HepG2 (cell line): ENCODE results near the gene SLC16A3. TPM values are rescaled to one million over a fixed set of nuclear protein-coding genes. Genes with fewer than 3 reads are reported as not detected.

Experiments
- AKAP8 ChIP-seq: sonication (generic); formaldehyde crosslinking; IDR thresholded peaks from 2 replicates; pipeline ENCODE4 v1.5.1; 2020; ENCODE audit warnings: mild to moderate bottlenecking, missing genetic modification reagents
- RAD51 ChIP-seq: fragments of 450-650 bp; IDR thresholded peaks from 2 replicates; pipeline ENCODE4 v1.6.1; 2016; ENCODE audit warnings: borderline replicate concordance
- SAFB2 ChIP-seq: sonication (generic); formaldehyde crosslinking; IDR thresholded peaks from 2 replicates; pipeline ENCODE4 v1.5.1; 2020; ENCODE audit warnings: missing genetic modification reagents, low read depth, mild to moderate bottlenecking, borderline replicate concordance
- ZFP82 ChIP-seq: sonication (generic); formaldehyde crosslinking; IDR thresholded peaks from 2 replicates; pipeline ENCODE4 v1.5.1; 2020; ENCODE audit warnings: mild to moderate bottlenecking, missing genetic modification reagents, borderline replicate concordance
- ZFYVE20 ChIP-seq: sonication (generic); formaldehyde crosslinking; IDR thresholded peaks from 2 replicates; pipeline ENCODE4 v1.8.0; 2023; ENCODE audit warnings: low read depth, mild to moderate bottlenecking, moderate library complexity, missing genetic modification reagents, borderline replicate concordance
- ZKSCAN5 ChIP-seq: sonication (generic); formaldehyde crosslinking; IDR thresholded peaks from 2 replicates; pipeline ENCODE4 v1.5.1; 2020; ENCODE audit warnings: mild to moderate bottlenecking, missing genetic modification reagents
- ZNF326 ChIP-seq: sonication (generic); formaldehyde crosslinking; IDR thresholded peaks from 2 replicates; pipeline ENCODE4 v1.4.0; 2020; ENCODE audit warnings: missing genetic modification reagents, borderline replicate concordance
- ZNF335 ChIP-seq: sonication (generic); formaldehyde crosslinking; IDR thresholded peaks from 2 replicates; pipeline ENCODE4 v1.4.0; 2020; ENCODE audit warnings: missing genetic modification reagents
- ZNF446 ChIP-seq: sonication (generic); formaldehyde crosslinking; IDR thresholded peaks from 2 replicates; pipeline ENCODE4 v1.5.0; 2020; ENCODE audit warnings: mild to moderate bottlenecking, missing genetic modification reagents
- ZNF562 ChIP-seq: sonication (generic); formaldehyde crosslinking; IDR thresholded peaks from 2 replicates; pipeline ENCODE4 v1.8.0; 2022; ENCODE audit warnings: missing genetic modification reagents, borderline replicate concordance
- ZNF660 ChIP-seq: sonication (generic); formaldehyde crosslinking; IDR thresholded peaks from 2 replicates; pipeline ENCODE4 v1.5.1; 2020; ENCODE audit warnings: mild to moderate bottlenecking, low read depth, missing genetic modification reagents, borderline replicate concordance
- ZNF713 ChIP-seq: sonication (generic); formaldehyde crosslinking; IDR thresholded peaks from 2 replicates; pipeline ENCODE4 v1.4.0; 2020; ENCODE audit warnings: mild to moderate bottlenecking, missing genetic modification reagents
- ZZZ3 ChIP-seq: sonication (generic); formaldehyde crosslinking; IDR thresholded peaks from 2 replicates; pipeline ENCODE4 v1.4.0; 2020; ENCODE audit warnings: missing genetic modification reagents, mild to moderate bottlenecking, borderline replicate concordance
- polyA plus RNA-seq, 8 experiments: library from polyadenylated mRNA; depleted of rRNA in 3 of 8; stranded (reverse) in 7 of 8; unstranded in 1 of 8; fragments of >200 nt; fragmentation: Illumina TruSeq in 4 of 8; extraction: Trizol in 4 of 8; gene quantifications; 2 replicates each; pipeline versions ENCODE4 v1.2.1 to v1.2.3, GENCODE V29; 2011 to 2016; ENCODE audit warnings: low read depth in 4 of 8, missing spikeins in 1 of 8, mixed read lengths in 1 of 8; ENCODE audit not compliant: insufficient read depth in 1 of 8
- total RNA-seq, 5 experiments: library from RNA; depleted of rRNA; stranded (reverse); fragments of >200 nt; fragmentation: Illumina TruSeq; extraction: Trizol; gene quantifications; 2 replicates each; pipeline ENCODE4 v1.2.3, GENCODE V29; 2016; ENCODE audit warnings: low read depth in 1 of 5
- TF ChIP-seq, protein P1 (sequence below): sonication (generic); formaldehyde crosslinking; IDR thresholded peaks from 2 replicates; pipeline ENCODE4 v1.4.0; 2020; ENCODE audit warnings: mild to moderate bottlenecking, missing genetic modification reagents
- TF ChIP-seq, protein P2 (sequence below): sonication (generic); formaldehyde crosslinking; IDR thresholded peaks from 2 replicates; pipeline ENCODE4 v1.4.0; 2020; ENCODE audit warnings: missing genetic modification reagents, borderline replicate concordance
- TF ChIP-seq, protein P3 (sequence below): sonication (generic); formaldehyde crosslinking; IDR thresholded peaks from 2 replicates; pipeline ENCODE4 v1.5.0; 2020; ENCODE audit warnings: missing genetic modification reagents, mild to moderate bottlenecking, borderline replicate concordance

Gene SLC16A3
- total and polyA plus RNA-seq, 2 of the 13 experiments (the other 11 are each of a cell fraction or from before 2014, with no cell fraction given), result 242 to 349 TPM

DNA sequence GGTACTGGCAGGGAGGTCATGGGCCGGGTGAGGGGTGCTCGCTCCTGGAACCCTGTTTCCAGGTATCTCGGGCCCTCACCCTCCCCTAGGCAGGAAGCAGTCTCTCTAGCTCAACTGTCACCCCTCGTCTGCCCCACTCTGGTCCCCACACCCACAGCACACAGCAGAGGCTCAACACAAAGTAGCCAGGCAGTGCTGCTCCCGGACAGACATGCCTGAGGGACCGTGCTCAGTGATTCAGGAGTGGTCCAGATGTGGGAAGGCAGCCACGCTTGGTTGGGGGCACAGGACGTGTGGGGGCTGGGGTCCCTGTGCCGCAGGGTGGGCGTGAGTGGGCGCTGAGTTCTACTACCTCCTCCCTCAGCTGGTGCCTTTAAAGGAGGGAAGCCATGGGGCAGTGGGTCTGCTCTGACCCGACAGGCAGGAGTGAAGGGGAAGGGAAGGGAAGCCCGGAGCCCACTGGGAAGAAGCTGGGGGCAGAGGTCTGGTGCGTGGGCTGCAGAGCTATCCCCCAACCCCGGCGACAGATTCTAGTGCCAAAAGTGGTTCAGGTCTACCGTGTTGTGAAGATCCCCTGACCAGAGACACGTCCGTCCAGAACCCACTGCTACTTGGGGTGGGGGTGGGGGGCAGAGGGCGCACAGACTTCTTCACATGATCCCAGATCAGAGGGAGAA is 11.8 kb downstream of the SLC16A3 start (continued):
- TF ChIP-seq, protein P1, sequence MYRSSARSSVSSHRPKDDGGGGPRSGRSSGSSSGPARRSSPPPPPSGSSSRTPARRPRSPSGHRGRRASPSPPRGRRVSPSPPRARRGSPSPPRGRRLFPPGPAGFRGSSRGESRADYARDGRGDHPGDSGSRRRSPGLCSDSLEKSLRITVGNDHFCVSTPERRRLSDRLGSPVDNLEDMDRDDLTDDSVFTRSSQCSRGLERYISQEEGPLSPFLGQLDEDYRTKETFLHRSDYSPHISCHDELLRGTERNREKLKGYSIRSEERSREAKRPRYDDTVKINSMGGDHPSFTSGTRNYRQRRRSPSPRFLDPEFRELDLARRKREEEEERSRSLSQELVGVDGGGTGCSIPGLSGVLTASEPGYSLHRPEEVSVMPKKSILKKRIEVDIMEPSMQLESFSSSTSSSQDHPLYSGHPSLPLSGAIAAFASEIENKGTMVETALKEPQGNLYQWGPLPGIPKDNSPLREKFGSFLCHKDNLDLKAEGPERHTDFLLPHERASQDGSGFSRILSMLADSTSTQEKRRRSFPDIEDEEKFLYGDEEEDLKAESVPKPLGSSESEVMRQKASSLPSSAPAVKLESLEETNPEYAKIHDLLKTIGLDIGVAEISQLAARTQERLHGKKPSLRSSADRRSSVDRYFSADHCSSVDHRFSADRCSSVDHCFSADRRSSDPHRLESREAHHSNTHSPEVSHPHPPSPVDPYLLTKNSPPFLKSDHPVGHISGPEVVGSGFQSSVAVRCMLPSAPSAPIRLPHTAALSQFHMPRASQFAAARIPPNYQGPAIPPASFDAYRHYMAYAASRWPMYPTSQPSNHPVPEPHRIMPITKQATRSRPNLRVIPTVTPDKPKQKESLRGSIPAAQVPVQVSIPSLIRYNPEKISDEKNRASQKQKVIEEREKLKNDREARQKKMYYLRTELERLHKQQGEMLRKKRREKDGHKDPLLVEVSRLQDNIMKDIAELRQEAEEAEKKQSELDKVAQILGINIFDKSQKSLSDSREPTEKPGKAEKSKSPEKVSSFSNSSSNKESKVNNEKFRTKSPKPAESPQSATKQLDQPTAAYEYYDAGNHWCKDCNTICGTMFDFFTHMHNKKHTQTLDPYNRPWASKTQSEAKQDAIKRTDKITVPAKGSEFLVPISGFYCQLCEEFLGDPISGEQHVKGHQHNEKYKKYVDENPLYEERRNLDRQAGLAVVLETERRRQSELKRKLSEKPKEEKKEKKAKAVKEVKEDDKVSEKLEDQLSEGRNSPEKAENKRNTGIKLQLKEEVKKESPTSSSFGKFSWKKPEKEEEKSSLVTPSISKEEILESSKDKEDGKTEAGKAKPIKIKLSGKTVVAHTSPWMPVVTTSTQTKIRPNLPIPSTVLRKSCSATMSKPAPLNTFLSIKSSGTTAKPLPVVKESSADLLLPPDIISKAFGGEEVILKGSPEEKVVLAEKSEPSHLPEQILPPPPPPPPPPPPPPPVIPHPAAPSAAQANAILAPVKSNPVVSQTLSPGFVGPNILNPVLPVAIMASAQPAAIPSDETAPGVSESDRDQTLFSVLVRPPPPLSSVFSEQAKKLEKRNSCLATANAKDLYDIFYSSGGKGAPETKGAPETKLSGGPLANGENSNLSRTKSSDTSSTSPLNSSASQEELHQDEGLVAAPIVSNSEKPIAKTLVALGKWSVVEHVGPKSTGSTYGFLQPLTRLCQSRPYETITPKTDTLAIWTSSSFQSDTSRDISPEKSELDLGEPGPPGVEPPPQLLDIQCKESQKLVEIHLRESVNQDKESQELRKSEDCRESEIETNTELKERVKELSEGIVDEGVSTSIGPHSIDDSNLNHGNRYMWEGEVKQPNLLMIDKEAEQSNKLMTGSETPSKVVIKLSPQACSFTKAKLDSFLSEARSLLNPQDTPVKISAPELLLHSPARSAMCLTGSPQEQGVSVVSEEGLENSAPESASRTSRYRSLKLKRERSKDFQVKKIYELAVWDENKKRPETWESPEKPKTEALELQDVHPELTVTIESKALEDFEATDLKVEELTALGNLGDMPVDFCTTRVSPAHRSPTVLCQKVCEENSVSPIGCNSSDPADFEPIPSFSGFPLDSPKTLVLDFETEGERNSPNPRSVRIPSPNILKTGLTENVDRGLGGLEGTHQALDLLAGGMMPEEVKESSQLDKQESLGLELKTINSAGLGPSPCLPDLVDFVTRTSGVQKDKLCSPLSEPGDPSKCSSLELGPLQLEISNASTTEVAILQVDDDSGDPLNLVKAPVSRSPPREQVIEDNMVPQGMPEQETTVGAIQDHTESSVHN (CRISPR knock-in tag), result peak; percentile 39
- peak; percentile 66 for TF ChIP-seq ZKSCAN5
- TF ChIP-seq RAD51, result no peak
- peak; percentile 82; the same call in 1 of the 2 replicates for TF ChIP-seq ZNF713 (CRISPR knock-in tag)
- peak; percentile 6; the same call in 1 of the 2 replicates for TF ChIP-seq ZNF660 (CRISPR knock-in tag)
- peak; percentile 97; the same call in 1 of the 2 replicates for TF ChIP-seq ZNF326
- TF ChIP-seq, protein P2, sequence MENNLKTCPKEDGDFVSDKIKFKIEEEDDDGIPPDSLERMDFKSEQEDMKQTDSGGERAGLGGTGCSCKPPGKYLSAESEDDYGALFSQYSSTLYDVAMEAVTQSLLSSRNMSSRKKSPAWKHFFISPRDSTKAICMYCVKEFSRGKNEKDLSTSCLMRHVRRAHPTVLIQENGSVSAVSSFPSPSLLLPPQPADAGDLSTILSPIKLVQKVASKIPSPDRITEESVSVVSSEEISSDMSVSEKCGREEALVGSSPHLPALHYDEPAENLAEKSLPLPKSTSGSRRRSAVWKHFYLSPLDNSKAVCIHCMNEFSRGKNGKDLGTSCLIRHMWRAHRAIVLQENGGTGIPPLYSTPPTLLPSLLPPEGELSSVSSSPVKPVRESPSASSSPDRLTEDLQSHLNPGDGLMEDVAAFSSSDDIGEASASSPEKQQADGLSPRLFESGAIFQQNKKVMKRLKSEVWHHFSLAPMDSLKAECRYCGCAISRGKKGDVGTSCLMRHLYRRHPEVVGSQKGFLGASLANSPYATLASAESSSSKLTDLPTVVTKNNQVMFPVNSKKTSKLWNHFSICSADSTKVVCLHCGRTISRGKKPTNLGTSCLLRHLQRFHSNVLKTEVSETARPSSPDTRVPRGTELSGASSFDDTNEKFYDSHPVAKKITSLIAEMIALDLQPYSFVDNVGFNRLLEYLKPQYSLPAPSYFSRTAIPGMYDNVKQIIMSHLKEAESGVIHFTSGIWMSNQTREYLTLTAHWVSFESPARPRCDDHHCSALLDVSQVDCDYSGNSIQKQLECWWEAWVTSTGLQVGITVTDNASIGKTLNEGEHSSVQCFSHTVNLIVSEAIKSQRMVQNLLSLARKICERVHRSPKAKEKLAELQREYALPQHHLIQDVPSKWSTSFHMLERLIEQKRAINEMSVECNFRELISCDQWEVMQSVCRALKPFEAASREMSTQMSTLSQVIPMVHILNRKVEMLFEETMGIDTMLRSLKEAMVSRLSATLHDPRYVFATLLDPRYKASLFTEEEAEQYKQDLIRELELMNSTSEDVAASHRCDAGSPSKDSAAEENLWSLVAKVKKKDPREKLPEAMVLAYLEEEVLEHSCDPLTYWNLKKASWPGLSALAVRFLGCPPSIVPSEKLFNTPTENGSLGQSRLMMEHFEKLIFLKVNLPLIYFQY (CRISPR knock-in tag), result no peak
- TF ChIP-seq ZNF335, result no peak
- TF ChIP-seq ZFYVE20, result no peak
- TF ChIP-seq ZZZ3 (CRISPR knock-in tag), result peak; percentile 73; the same call in 1 of the 2 replicates
- no peak for TF ChIP-seq ZNF562 (CRISPR knock-in tag)
- TF ChIP-seq, protein P3, sequence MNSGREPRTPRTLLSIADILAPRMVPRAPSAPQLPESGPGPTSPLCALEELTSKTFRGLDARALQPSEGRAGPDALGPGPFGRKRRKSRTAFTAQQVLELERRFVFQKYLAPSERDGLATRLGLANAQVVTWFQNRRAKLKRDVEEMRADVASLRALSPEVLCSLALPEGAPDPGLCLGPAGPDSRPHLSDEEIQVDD (CRISPR knock-in tag), result no peak
- 0 out of 2 replicates have a peak, but pooled peaks have one; percentile 49 for TF ChIP-seq SAFB2
- peak; percentile 81; the same call in 1 of the 2 replicates for TF ChIP-seq ZNF446 (CRISPR knock-in tag)
- TF ChIP-seq AKAP8 (CRISPR knock-in tag), result peak; percentile 99
- peak; percentile 93 for TF ChIP-seq ZFP82 (CRISPR knock-in tag)
